HCT116 (cell line): ENCODE data around the gene CTNNA2. TPM values are rescaled to one million over a fixed set of nuclear protein-coding genes. Genes with fewer than 3 reads are reported as not detected.

ENCODE experiments used
- ATAC-seq: fragments of 200-7000 bp; cut with Tn5 transposase; 2 replicates; pipeline ENCODE4 v1.9.1; 2020; ENCODE audit warnings: mild to moderate bottlenecking, moderate library complexity
- BruUV-seq: library from RNA; stranded (reverse); fragments of 400-500 nt; replicated peaks from 2 replicates; lab custom pipeline; 2021; lab: Mats Ljungman, UMichigan
- CTCF ChIA-PET: fragments of 300-600 bp; sonication (Branson Sonifier 250); formaldehyde crosslinking; loops from one replicate; lab custom pipeline; 2021; ENCODE audit warnings: antibody characterized with exemption; lab: Charles Lee
- POLR2A ChIA-PET: fragments of 300-600, 350-600 bp; sonication (Branson Sonifier 250); formaldehyde crosslinking; loops from one replicate; lab custom pipeline; 2021; ENCODE audit warnings: antibody characterized with exemption; lab: Charles Lee
- RAD21 ChIA-PET, 2 experiments: fragments of 300-600 bp; sonication (Branson Sonifier 250); formaldehyde crosslinking; loops; one replicate each; lab custom pipeline; 2023; ENCODE audit warnings: low total read pairs in 2 of 2; ENCODE audit not compliant: uncharacterized antibody in 2 of 2, unreplicated experiment in 2 of 2, low non-redundant PET in 1 of 2; lab: Charles Lee
- DNase-seq: peaks from one replicate; pipeline ENCODE4 v3.0.0-alpha.2; 2010; ENCODE audit warnings: low read depth, low spot score
- H2AFZ ChIP-seq: fragments of 200-600 bp; shearing (Covaris generic), sonication (generic); 2 replicates; pipeline ENCODE4 v1.6.1; 2017; ENCODE audit warnings: low read depth, mixed run types, mixed read lengths, antibody characterized with exemption, low read length; ENCODE audit not compliant: poor library complexity, severe bottlenecking
- H3K27ac ChIP-seq: 2 replicates; pipeline ENCODE4 v1.5.1; 2012; ENCODE audit warnings: low read depth, low read length
- H3K27me3 ChIP-seq: fragments of 200-600 bp; sonication (generic); 2 replicates; pipeline ENCODE4 v1.6.1; 2016; ENCODE audit warnings: mixed run types, low read length, mixed read lengths; ENCODE audit not compliant: insufficient read depth
- H3K36me3 ChIP-seq, 2 experiments: fragments of 200-500 bp in 1 of 2; fragments of 200-600 bp in 1 of 2; sonication (Bioruptor generic) in 1 of 2; sonication (generic) in 1 of 2; 2 replicates each; pipeline versions ENCODE4 v1.5.1 to v1.6.1; 2014 to 2016; ENCODE audit warnings: low read length in 2 of 2, inconsistent platforms in 1 of 2, mixed read lengths in 1 of 2, mixed run types in 1 of 2; ENCODE audit not compliant: insufficient read depth in 2 of 2, control insufficient read depth in 1 of 2
- H3K4me1 ChIP-seq, 2 experiments: fragments of 200-600 bp in 1 of 2; sonication (generic) in 1 of 2; 2 replicates each; pipeline versions ENCODE4 v1.5.1 to v1.6.1; 2012 to 2017; ENCODE audit warnings: low read length in 2 of 2, inconsistent platforms in 1 of 2, mild to moderate bottlenecking in 1 of 2, mixed read lengths in 1 of 2, mixed run types in 1 of 2, moderate library complexity in 1 of 2; ENCODE audit not compliant: insufficient read depth in 2 of 2, control insufficient read depth in 1 of 2
- H3K4me2 ChIP-seq: fragments of 200-600 bp; sonication (generic); 2 replicates; pipeline ENCODE4 v1.6.1; 2017; ENCODE audit warnings: mixed run types, low read length, mixed read lengths
- H3K4me3 ChIP-seq, 2 experiments: fragments of 200-600 bp in 1 of 2; sonication (generic) in 1 of 2; replicated peaks in 1 of 2; 2 replicates each; pipeline ENCODE4 v1.5.1; 2011 to 2016; ENCODE audit warnings: low read length in 2 of 2, control low read depth in 1 of 2, low read depth in 1 of 2, mild to moderate bottlenecking in 1 of 2, mixed read lengths in 1 of 2, mixed run types in 1 of 2
- H3K79me2 ChIP-seq: fragments of 200-600 bp; sonication (generic); 2 replicates; pipeline ENCODE4 v1.6.1; 2017; ENCODE audit warnings: mild to moderate bottlenecking, mixed run types, low read length, moderate library complexity, mixed read lengths; ENCODE audit not compliant: insufficient read depth
- H3K9ac ChIP-seq: fragments of 200-600 bp; sonication (generic); 2 replicates; pipeline ENCODE4 v1.6.1; 2016; ENCODE audit warnings: low read length, mixed read lengths
- H3K9me2 ChIP-seq: fragments of 200-600 bp; sonication (generic), shearing (Covaris generic); 2 replicates; pipeline ENCODE4 v1.6.1; 2017; ENCODE audit warnings: mixed run types, mild to moderate bottlenecking, moderate library complexity; ENCODE audit not compliant: insufficient read depth
- H3K9me3 ChIP-seq, 2 experiments: fragments of 200-500 bp in 1 of 2; fragments of 200-600 bp in 1 of 2; sonication (Bioruptor generic) in 1 of 2; sonication (generic) in 1 of 2; 2 replicates each; pipeline ENCODE4 v1.6.1; 2014 to 2017; ENCODE audit warnings: low read length in 2 of 2, mixed read lengths in 2 of 2, inconsistent platforms in 1 of 2, low read depth in 1 of 2, mild to moderate bottlenecking in 1 of 2, mixed run types in 1 of 2, moderate library complexity in 1 of 2; ENCODE audit not compliant: control insufficient read depth in 1 of 2, insufficient read depth in 1 of 2
- H4K20me1 ChIP-seq: fragments of 200-600 bp; sonication (generic), shearing (Covaris generic); 2 replicates; pipeline ENCODE4 v1.6.1; 2017; ENCODE audit warnings: mixed run types, mild to moderate bottlenecking, moderate library complexity; ENCODE audit not compliant: insufficient read depth
- ELF1 ChIP-seq: IDR thresholded peaks from 2 replicates; pipeline ENCODE4 v1.6.1; 2012; ENCODE audit warnings: low read depth, borderline replicate concordance
- EZH2 ChIP-seq: fragments of 200-600 bp; sonication (generic); IDR thresholded peaks from 2 replicates; pipeline ENCODE4 v1.6.1; 2017; ENCODE audit warnings: antibody characterized with exemption, mixed run types
- JUND ChIP-seq: IDR thresholded peaks from 2 replicates; pipeline ENCODE4 v1.6.1; 2012
- RAD21 ChIP-seq: IDR thresholded peaks from 2 replicates; pipeline ENCODE4 v1.6.1; 2012; ENCODE audit warnings: low read depth, mild to moderate bottlenecking
- SRF ChIP-seq: IDR thresholded peaks from 2 replicates; pipeline ENCODE4 v1.6.1; 2012; ENCODE audit warnings: low read depth
- intact Hi-C: fragments of 100-400 bp; cut with micrococcal nuclease; formaldehyde crosslinking; loops from 2 replicates; pipeline ENCODE4 v1.10.0; 2022
- total RNA-seq: library from RNA; stranded (reverse); gene quantifications from one replicate; pipeline ENCODE4 v1.2.1, GENCODE V29; 2021; ENCODE audit not compliant: unreplicated experiment

Gene CTNNA2
- total RNA-seq, 1 experiment from 2014 or later = not detected

DNA sequence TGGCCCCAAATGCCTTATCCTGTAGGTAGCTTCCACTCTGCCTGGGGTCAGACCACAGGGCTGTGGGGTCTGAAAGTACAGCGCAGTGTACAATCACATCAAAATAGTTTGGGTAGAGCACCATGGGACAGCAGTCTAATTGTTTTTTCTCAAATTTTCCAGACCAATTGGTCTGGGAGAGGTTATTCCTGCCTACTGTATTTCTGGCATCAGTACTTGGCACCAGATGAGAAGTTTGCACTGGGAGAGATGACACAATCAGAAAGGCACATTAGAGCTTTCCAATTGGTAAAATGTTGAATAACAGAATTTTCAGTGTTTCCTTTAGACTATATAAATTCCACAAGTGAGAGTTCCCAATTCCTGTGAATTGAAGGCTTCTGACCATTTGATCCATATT is 822.6 kb downstream of the CTNNA2 start:
- no peaks in the 10 kb centered on the region for H3K4me1 ChIP-seq
- ChIA-PET RAD21 (no interaction called here), CTCF (no interaction called here), POLR2A (no interaction called here)
- no peaks in the 10 kb centered on the region for H3K27me3 ChIP-seq
- H3K36me3 ChIP-seq = no peaks in the 10 kb centered on the region
- ATAC-seq (no peak), DNase-seq (no peak)
- no peak overlapping the region for H3K9ac ChIP-seq
- no peak overlapping the region for H3K4me3 ChIP-seq
- intact Hi-C loops = no loop called here
- H3K79me2 ChIP-seq = no peaks in the 10 kb centered on the region
- H3K9me3 ChIP-seq = peaks cover 0 to 10% of the 10 kb centered on the region in 2 experiments; a peak in 2 of 4 replicates
- no TSS peak for BruUV-seq
- no peaks in the 10 kb centered on the region for H4K20me1 ChIP-seq
- TF ChIP-seq SRF (no peak), RAD21 (no peak)
- no peaks in the 10 kb centered on the region for H3K9me2 ChIP-seq
- H3K4me2 ChIP-seq = no peak overlapping the region
- no peak overlapping the region for H2AFZ ChIP-seq
- no peak overlapping the region for H3K27ac ChIP-seq

DNA sequence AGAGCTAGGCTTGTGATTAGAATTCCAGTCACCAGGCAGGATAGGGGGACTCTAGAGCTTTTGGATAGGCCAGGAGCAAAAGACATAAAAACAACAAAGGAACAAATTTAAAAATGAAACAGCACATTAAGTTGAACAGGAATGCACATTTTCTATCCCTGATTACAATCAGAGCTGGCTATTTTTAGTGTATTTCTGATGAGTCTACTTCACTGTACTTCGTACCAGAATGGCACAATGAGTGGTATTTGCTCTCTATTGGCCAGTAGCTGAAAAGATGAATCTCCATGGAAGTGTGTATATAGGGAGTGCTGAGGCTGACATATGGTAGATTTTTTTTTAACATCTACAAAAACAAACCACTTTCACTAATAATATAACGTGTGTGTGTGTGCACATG is 825.9 kb downstream of the CTNNA2 start:
- H2AFZ ChIP-seq = no peak overlapping the region
- POLR2A ChIA-PET = no interaction called here
- H3K4me1 ChIP-seq = no peaks in the 10 kb centered on the region
- H3K9ac ChIP-seq = no peak overlapping the region
- DNase-seq (no peak), ATAC-seq (no peak)
- TF ChIP-seq JUND = no peak
- TF ChIP-seq ELF1 = no peak
- TF ChIP-seq EZH2 = no peak
- CTCF ChIA-PET = no interaction called here
- no peaks in the 10 kb centered on the region for H3K27me3 ChIP-seq
- RAD21 ChIA-PET = no interaction called here
- no TSS peak for BruUV-seq
- no peaks in the 10 kb centered on the region for H3K36me3 ChIP-seq
- no peaks in the 10 kb centered on the region for H3K9me2 ChIP-seq
- peaks cover 0 to 15% of the 10 kb centered on the region in 2 experiments; a peak in 2 of 4 replicates for H3K9me3 ChIP-seq
- intact Hi-C loops = no loop called here
- H4K20me1 ChIP-seq = no peaks in the 10 kb centered on the region
- no peaks in the 10 kb centered on the region for H3K79me2 ChIP-seq
- H3K27ac ChIP-seq = no peak overlapping the region
- H3K4me2 ChIP-seq = no peak overlapping the region
- no peak overlapping the region for H3K4me3 ChIP-seq
